ENCODE measurements around the gene PJVK. TPM values are rescaled to one million over a fixed set of nuclear protein-coding genes. Genes with fewer than 3 reads are reported as not detected.

PJVK gene
- total and polyA plus RNA-seq, 2 of the 4 experiments (the other 2 are of a cell fraction): 0.72 to 2.4 TPM

GRCh38 chr2:178496049-178496448 is 44.9 kb downstream of the PJVK start:
- TF ChIP-seq NFE2L2 (IDR thresholded peaks at IDR 0.05; ENCODE audit: low read depth, low read length) (no peak), BHLHE40 (IDR thresholded peaks at IDR 0.05; ENCODE audit: low read depth, low read length) (no peak), MAFK (IDR thresholded peaks at IDR 0.05; ENCODE audit: low read depth, low read length) (no peak), CHD1 (IDR thresholded peaks at IDR 0.05; ENCODE audit: low read depth, low read length) (no peak), RFX5 (IDR thresholded peaks at IDR 0.05; ENCODE audit: low read depth, low read length) (no peak), ELK1 (IDR thresholded peaks at IDR 0.05; ENCODE audit: borderline replicate concordance, low read depth, low read length) (no peak), MAZ (IDR thresholded peaks at IDR 0.05; ENCODE audit: borderline replicate concordance, low read depth, low read length) (no peak), FOS (IDR thresholded peaks at IDR 0.05; ENCODE audit: low read depth, low read length) (no peak), RAD21 (IDR thresholded peaks at IDR 0.05; ENCODE audit: low read length) (no peak), CTCF (conservative IDR thresholded peaks at IDR 0.05; ENCODE audit: low read depth, low read length) (no peak), MXI1 (IDR thresholded peaks at IDR 0.05; ENCODE audit: borderline replicate concordance, low read depth, low read length) (no peak), USF2 (IDR thresholded peaks at IDR 0.05; ENCODE audit: low read depth, low read length) (no peak), POLR2A (IDR thresholded peaks at IDR 0.05; ENCODE audit: low read depth, low read length) (no peak), SMC3 (IDR thresholded peaks at IDR 0.05; ENCODE audit: low read depth, low read length) (no peak)
- Histone ChIP-seq H3K9me3 (ENCODE audit: control insufficient read depth, insufficient read depth, low read length) (no peaks in the 10 kb centered on the region), H2AFZ (replicated peaks; ENCODE audit: low read length, poor library complexity) (no peak overlapping the region), H2BK20ac (ENCODE audit: low read depth, low read length) (no peak overlapping the region), H3K4ac (ENCODE audit: low read depth, low read length) (no peak overlapping the region), H4K5ac (ENCODE audit: low read depth, low read length) (no peak overlapping the region), H3K9me1 (ENCODE audit: insufficient read depth, low read length) (peaks cover 4% of the 10 kb centered on the region; the same call in 1 of the 2 replicates), H2AK9ac (replicated peaks; ENCODE audit: low read depth, low read length, poor library complexity) (no peak overlapping the region), H3K4me1 (ENCODE audit: control insufficient read depth, insufficient read depth, low read length) (no peaks in the 10 kb centered on the region), H3K27me3 (ENCODE audit: control insufficient read depth, insufficient read depth, low read length) (no peaks in the 10 kb centered on the region), H3K4me3 (ENCODE audit: insufficient read depth, low read depth, low read length) (no peak overlapping the region), H3K14ac (replicated peaks; ENCODE audit: low read depth, low read length) (no peak overlapping the region), H3K18ac (ENCODE audit: low read depth, low read length) (no peak overlapping the region), H3K9ac (ENCODE audit: low read depth, low read length) (no peak overlapping the region), H3K36me3 (ENCODE audit: control insufficient read depth, insufficient read depth, low read length) (peaks cover 34% of the 10 kb centered on the region), H2BK120ac (ENCODE audit: low read depth, low read length) (no peak overlapping the region), H3K79me1 (ENCODE audit: low read depth in 1 of 2, low read length in 2 of 2) (peaks cover 7 to 11% of the 10 kb centered on the region in 2 experiments; a peak in 3 of 4 replicates), H4K20me1 (ENCODE audit: insufficient read depth, low read length) (no peaks in the 10 kb centered on the region), H3K4me2 (ENCODE audit: low read depth, low read length) (no peak overlapping the region), H2AK5ac (ENCODE audit: low read depth, low read length) (no peak overlapping the region), H3K56ac (ENCODE audit: extremely low read depth, insufficient read depth, low read length) (no peak overlapping the region), H2BK5ac (ENCODE audit: low read depth, low read length, poor library complexity, severe bottlenecking) (no peak overlapping the region), H2BK15ac (ENCODE audit: low read depth, low read length) (no peak overlapping the region), H4K8ac (ENCODE audit: low read depth in 2 of 2, low read length in 2 of 2) (no peak overlapping the region), H3K23ac (ENCODE audit: low read depth, low read length) (no peak overlapping the region), H3K27ac (ENCODE audit: insufficient read depth, low read length) (no peak overlapping the region), H4K91ac (ENCODE audit: insufficient read depth, low read depth, low read length) (no peak overlapping the region)
- ATAC-seq (ENCODE audit: low read depth) (no peak), DNase-seq (no peak)
- POLR2A ChIA-PET (ENCODE audit: unreplicated experiment): no interaction called here
- in situ Hi-C loops (cut with MboI; ENCODE audit: low sequenced_read_pairs): no loop called here
- no CpG with 5 or more reads among the region's 4 CpGs for WGBS, 2 experiments (ENCODE audit: extremely low coverage in 2 of 2, insufficient read length in 1 of 2)
- dilution Hi-C loops (cut with HindIII; ENCODE audit: low sequenced_read_pairs, unreplicated experiment): no loop called here
- BruUV-seq (replicated peaks): no TSS peak
- CTCF ChIA-PET: no interaction called here
- intact Hi-C loops (cut with micrococcal nuclease): no loop called here
